ENCODE measurements around the gene HOXA4.
A peak's percentile ranks its signal among the peaks of the same experiment; 100 is the strongest.

DNA sequence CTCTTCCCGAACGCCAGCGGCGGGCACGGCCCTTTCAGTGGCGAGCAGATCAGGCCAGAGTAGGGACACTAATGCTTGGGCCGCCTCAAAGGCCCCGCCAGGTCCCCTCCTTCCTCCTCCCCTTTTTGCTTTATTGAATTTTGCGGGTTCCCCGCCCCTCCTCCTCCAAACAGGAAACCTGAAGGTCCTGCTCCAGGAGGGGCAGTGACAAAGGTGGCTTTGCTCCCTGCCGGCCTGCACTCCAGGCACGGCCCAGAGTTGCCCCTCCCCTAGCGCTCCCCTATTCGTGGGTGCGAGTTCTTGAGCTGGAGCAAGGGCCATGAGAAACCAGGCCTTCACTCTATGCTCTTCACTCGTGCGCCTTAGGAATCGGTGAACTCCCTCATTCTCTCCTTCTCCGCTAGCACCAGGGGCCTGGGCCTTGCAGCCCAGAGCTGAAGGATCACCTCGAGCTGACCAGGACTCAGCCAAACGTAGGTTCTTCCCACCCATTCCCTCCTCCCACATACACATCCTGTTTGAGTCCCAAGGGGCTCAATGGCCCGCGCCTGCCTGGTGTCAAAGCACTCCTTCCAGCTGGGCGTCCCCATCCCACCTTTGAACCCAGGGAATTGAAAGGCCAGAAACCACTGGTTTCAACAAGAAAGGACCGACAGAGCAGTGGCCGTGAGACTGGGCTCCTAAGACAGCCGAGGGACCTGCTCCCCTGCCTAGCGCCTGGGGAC, 17.6 kb upstream of the HOXA4 start:
- TF ChIP-seq, protein P1, sequence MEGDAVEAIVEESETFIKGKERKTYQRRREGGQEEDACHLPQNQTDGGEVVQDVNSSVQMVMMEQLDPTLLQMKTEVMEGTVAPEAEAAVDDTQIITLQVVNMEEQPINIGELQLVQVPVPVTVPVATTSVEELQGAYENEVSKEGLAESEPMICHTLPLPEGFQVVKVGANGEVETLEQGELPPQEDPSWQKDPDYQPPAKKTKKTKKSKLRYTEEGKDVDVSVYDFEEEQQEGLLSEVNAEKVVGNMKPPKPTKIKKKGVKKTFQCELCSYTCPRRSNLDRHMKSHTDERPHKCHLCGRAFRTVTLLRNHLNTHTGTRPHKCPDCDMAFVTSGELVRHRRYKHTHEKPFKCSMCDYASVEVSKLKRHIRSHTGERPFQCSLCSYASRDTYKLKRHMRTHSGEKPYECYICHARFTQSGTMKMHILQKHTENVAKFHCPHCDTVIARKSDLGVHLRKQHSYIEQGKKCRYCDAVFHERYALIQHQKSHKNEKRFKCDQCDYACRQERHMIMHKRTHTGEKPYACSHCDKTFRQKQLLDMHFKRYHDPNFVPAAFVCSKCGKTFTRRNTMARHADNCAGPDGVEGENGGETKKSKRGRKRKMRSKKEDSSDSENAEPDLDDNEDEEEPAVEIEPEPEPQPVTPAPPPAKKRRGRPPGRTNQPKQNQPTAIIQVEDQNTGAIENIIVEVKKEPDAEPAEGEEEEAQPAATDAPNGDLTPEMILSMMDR (conservative IDR thresholded peaks at IDR 0.05; ENCODE audit: low read depth in 2 of 2), result no peak
- TF ChIP-seq EZH2 (IDR thresholded peaks at IDR 0.05; ENCODE audit: low read depth, unreplicated experiment) (peak; percentile 95), EZH2phosphoT487 (IDR thresholded peaks at IDR 0.05; ENCODE audit: unreplicated experiment) (peak; percentile 81)
- TF ChIP-seq, protein P2, sequence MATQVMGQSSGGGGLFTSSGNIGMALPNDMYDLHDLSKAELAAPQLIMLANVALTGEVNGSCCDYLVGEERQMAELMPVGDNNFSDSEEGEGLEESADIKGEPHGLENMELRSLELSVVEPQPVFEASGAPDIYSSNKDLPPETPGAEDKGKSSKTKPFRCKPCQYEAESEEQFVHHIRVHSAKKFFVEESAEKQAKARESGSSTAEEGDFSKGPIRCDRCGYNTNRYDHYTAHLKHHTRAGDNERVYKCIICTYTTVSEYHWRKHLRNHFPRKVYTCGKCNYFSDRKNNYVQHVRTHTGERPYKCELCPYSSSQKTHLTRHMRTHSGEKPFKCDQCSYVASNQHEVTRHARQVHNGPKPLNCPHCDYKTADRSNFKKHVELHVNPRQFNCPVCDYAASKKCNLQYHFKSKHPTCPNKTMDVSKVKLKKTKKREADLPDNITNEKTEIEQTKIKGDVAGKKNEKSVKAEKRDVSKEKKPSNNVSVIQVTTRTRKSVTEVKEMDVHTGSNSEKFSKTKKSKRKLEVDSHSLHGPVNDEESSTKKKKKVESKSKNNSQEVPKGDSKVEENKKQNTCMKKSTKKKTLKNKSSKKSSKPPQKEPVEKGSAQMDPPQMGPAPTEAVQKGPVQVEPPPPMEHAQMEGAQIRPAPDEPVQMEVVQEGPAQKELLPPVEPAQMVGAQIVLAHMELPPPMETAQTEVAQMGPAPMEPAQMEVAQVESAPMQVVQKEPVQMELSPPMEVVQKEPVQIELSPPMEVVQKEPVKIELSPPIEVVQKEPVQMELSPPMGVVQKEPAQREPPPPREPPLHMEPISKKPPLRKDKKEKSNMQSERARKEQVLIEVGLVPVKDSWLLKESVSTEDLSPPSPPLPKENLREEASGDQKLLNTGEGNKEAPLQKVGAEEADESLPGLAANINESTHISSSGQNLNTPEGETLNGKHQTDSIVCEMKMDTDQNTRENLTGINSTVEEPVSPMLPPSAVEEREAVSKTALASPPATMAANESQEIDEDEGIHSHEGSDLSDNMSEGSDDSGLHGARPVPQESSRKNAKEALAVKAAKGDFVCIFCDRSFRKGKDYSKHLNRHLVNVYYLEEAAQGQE (IDR thresholded peaks at IDR 0.05; ENCODE audit: unreplicated experiment), result no peak

All from GM23338 (cell line).